Stimulated activated CD8-positive, alpha-beta memory T cell treated with anti-CD3 and anti-CD28 coated beads, Interleukin-4, amount 100 ng/mL, for 4 hours (primary cell): ENCODE data around the gene ZNF346.
"Not testable (repeated sequence)": the region's sequence is repeated elsewhere in the genome, so short reads cannot be mapped to it uniquely, and the experiment has no call there.

Experiments
- DNase-seq, 2 donors: peaks; one replicate each; pipeline ENCODE4 v3.0.0-alpha.2; 2020; ENCODE audit warnings: low read depth in 2 of 2, low spot score in 1 of 2

ZNF346 gene

DNA sequence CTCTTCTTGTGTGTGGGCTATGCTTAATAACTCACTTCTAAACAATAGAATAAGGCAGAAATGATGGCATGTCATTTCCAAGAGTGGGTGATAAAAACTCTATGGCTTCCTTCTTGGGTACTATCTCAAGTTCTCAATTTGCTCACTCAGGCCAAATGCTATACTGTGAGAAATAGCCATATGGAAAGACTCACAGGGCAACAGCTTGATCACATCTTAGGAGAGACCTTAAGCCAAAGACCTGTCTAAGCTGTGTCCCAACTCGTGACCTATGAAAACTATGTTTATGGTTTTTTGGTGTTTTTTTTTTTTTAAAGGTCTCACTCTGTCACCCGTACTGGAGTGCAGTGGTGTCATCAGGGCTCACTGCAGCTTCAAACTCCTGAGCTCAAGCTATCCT, 13.8 kb upstream of the ZNF346 start:
- DNase-seq = no peak

DNA sequence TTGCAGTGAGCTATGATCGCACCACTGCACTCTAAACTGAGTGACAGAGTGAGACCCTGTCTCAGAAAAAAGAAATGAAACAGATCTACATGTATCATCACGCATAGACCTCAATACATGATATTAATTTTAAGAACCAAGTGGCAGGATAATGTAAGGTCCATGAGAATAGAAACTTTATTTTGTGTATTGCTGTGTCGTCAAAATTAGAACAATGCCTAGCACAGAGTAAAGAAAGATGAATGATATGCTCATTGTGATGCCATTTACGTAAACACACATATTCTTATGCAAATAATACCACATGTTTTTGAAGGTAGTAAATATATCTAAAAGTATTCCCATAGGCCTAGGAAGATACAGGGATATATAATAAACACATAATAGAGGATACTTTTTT, 12.3 kb upstream of the ZNF346 start:
- no peak for DNase-seq

DNA sequence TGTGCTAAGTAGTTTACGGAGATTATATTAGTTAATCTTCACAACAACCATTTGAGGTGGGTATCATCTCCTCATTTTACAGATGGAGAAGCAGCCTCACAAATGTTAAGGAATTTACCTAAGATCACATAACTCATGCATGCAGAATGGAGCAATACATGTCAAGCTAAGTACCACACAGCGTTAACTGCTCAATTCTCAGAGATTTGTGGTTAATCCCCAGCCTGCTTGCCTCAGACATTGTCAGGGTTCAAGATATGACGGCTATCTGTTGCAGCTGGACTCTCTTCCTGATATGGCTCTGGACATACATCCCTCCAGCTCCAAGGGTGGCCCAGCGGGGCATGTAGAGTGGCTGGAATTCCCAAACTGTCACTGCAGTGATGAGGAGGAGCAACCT, 7.3 kb upstream of the ZNF346 start:
- no peak for DNase-seq

DNA sequence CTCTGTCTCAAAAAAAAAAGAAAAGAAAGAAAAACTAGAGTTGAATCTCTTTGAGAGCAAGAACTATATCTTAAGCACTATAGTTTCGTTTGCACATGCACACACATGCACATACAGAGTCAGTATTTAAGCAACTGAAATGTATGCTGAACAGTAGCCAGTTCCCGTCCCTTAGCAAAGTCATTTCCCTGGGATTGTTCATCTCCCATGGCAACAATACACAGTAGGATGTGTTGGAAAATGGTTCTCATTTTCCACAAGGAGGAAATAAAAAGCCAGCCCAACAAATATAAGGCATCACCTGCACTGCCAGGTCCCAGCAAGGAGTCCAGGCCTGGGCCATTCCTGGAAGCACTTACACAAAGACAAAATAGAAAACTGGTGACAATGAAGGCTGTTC, 4.2 kb upstream of the ZNF346 start:
- no peak for DNase-seq

DNA sequence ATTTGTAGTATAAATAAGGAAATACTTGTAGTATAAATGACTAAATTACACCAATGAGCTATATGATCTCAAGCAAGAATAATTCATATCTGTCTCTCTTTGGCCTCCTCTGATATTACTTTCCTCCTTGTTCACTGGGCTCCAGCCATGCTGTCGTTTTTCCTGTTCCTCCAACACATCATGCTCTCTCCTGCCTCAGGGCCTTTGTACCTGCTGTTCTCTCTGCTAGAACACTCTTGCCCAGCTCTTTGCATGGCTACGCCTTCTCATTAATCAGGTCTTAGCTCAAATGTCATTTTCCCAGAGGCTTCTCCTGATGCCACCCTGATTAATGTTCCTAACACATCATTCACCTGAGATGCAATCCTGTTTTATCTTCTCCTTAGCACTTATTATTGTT, 2.5 kb upstream of the ZNF346 start:
- no peak for DNase-seq

DNA sequence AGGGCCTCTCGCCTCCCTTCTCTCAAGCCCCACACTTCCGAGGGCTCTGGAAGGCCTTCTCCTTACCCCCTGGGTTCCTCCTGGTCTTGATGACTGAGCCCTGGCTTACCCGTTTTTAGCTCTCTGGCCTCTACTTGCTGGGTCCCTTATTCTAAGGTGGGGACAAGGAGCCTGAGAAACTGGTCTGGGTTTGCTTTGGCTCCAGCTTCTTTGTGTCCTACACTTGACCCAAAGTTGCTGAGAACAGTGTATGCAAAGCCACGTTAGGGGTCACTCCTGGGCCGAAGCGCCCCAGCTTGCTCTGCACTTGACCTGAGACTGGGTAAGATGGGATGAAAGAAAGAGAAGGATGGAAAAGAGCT, 788 bp downstream of the ZNF346 start:
- no peak for DNase-seq

DNA sequence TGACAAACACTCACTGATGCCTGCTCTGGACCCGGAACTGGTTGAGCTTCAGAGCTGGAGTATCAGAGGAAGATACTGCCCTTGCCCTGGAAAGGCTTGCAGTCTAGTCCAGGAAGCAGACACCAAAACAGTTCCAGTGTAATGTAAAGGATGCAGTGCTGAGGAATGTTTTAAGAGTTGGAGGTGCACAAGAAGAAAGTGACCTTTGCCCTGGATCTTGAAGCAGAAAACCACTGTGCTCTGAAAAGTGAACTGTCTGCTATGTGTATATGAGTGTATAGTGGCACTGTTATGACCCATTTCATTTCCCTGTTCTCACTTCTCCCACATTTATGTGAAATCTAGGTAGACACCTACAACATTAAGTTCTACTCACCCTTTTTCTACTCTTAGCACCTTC, 2.1 kb downstream of the ZNF346 start:
- DNase-seq = no peak

DNA sequence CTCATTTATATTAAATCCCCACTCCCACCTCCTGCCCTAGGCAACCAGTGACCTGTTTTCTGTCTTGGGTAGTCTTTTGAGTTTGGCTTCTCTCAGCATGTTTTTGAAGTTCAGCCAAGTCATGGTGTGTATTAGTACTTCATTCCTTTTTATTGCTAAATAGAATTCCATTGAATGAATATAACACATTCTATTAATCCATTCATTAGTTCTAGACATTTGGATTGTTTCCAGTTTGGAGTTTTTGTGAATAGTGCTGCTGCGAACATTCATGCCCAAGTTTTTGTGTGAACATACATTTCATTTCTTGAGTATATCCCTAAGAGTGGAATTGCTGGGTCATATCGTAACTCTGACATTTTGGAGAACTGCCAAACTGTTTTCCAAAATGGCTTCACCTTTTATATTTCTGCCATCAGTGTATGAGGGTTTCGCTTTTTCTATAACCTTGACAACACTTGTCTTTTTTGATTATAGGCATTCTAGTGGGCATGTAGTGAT, 2.7 kb downstream of the ZNF346 start:
- no peak for DNase-seq

DNA sequence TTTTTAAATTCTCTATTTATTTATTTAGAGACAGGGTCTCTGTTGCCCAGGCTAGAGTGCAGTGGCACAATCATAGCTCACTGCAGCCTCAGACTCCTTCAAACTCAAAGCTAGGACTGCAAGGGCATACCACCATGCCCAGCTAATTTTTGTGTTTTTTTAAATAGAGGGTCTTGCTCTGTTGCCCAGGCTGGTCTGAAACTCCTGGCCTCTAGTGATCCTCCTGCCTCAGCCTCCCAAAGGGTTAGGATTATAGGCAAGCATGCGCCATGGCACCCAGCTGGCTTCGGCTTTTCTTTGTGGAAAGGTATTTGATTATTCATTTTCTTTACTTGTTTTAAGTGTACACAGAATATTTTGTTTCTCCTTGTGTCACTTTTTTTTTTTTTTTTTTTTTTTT, 5.2 kb downstream of the ZNF346 start:
- DNase-seq = no peak

DNA sequence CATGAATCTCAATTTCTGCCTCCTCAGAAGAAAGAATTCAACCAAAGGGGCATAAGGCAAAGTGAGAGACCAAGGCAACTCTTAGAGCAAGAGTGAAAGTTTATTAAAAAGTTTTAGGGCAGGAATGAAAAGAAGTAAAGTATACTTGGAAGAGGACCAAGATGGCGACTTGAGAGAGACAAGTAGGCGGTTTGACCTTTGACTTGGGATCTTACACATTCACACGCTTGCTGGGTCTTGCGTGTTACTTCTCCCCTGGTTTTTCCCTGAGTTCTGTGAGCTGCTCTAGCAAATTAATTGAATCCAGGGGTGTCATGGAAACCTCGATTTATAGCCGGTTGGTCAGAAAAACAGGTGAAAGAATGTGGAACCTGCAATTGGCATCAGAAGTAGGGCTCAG, 7.0 kb downstream of the ZNF346 start:
- DNase-seq = no peak

DNA sequence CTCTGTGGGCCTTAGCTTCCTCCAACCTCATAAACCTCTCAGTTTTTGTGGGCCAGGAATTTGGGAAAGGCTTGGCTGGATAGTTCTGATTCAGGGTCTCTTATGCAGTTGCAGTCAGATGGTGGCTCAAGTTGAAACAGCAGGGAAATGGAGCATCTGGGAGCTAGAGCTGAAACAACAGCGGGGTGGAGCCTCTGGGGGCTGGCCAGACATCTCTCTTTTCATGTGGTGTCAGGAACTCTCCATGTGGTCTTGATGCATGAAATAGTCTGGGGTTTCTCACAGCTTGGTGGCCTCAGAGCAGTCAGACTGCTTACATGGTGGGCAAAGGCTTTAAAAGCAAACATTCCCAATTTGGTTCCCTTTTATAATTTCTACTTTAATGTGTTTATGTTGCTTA, 13.5 kb downstream of the ZNF346 start:
- DNase-seq = no peak

DNA sequence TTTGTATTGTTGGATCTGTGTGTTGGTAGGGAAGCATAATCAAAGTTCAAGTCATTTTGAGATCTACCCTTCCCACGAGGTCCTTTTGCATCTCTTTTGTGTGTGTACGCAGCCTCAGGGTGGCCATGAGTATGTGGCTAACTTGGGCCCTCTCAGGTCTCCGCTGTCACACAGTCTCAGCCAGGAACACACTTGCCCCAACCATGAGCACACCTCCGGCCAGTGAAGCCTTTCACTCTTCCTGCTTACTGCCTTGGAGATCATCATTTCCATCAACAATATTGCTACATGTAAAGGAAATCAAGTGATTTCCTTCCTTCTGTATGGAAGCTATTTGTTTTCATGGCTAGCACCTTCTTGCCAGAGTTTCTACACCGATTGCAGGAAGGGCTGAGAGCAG, 13.9 kb downstream of the ZNF346 start:
- DNase-seq = no peak

DNA sequence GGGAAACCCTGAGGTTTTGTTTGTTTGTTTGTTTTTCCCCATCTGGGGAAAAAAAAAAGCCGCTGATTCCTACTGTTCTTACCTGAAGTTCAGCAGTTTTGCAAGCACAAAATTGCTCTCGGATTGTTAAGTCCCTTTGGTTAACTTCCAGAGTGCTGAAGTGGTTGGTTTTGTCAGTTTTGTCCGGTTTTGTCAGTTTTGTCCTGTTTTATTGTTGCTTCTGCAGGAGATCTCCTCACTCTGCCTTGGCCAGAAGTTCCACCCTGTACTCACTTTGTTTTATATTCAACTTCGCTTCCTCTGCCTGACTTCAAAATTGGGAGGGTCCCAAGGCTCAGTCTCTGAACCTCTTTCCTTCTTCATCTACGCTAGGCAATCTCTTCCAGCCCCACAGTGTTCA, 14.4 kb downstream of the ZNF346 start:
- no peak for DNase-seq

DNA sequence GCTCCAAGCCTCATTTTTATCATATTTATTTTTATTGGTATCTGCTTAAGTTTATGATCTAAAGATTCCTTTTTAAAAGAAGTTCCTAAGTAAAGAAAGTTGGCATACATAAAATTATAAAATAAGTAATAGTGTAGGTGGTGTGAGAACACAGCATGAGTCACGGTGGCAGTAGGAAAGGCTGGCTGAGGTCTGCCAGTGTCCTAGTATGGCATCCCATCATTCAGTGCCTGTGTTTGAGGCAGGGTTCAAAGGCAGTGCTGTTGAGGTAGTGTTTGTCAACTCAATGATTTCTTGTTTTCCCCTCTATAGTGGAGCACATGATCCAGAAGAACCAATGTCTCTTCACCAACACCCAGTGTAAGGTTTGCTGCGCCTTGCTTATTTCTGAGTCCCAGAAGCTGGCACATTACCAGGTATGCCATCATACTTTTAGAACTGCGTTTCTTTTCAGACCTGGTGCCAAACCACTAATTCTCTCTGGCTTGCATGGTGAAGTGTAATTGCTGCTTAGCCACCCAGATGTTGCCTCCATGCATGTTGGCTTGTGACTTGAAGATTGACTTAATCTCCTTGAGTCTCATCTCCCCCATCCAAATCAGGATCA, 18.4 kb downstream of the ZNF346 start:
- DNase-seq = no peak

DNA sequence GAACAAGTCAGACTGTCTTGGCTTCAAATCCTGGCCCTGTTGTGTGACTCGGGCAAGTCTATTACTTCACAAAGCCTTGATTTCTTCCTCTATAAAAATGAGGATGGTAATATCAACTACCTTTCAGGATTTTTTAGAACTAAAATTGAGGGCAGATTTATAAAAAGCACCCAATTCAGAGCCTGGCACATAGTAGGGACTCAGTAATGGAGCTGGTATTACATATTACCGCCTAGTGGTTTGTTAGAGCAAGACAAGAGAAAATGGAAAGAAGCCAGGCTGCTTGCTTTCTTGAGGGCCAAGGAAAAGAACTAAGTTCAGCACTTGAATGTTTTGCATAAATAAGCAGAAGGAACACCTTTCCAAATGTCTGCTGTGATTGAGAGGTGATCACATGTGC, 19.4 kb downstream of the ZNF346 start:
- DNase-seq = no peak

DNA sequence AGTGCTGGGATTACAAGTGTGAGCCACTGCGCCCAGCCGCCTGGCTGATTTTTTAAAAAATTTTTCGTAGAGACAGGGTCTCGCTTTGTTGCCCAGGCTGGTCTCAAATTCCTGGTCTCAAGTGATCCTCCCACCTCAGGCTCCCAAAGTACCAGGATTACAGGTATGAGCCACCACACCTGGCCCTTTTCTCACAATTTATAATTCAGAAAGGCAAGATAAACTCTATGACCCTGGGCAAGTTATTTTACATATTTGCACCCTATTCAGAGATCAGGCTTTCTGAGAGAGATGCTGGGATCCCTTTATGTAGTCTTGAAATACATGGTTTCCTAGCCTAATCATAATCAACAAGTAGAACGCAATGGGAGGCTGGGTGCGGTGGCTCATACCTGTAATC, 20.6 kb downstream of the ZNF346 start:
- DNase-seq = no peak

DNA sequence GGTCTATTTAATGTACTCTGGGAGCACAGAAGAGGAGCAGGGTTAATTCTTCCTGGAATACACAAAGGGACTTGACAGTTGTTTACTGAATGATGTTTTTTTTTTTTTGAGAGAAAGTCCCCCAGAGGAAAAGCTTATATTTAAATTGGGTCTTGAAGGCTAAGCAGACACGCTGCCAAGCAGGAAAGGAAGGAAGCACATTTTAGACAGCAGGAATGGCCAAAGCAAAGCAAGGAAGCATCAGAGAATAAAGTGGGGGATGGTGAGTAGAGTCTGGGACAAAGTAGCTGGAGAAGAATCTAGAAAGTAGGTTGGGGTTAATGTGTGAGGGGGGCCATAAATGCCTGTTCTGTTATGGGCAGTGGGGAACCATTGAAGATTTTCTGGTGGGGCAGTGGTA, 21.5 kb downstream of the ZNF346 start:
- no peak for DNase-seq

DNA sequence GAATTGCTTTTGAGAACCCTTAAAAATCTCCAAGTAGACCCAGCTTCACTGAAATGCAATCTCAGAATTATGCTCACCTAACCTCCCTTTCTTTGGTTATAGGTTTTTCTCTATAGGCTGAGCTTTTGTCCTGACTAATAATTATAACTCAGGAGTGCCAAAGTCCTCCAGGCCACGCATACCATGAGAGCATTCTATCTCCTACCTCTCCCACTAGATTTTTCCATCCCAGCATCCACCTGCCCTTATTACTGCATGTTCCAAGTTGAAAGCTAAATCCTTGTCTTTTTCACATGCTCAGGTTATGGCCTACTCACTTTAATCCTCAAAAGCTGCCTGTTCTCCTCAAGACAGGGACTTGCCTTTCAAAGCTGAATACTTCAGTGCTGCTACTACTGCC, 22.1 kb downstream of the ZNF346 start:
- DNase-seq = no peak

DNA sequence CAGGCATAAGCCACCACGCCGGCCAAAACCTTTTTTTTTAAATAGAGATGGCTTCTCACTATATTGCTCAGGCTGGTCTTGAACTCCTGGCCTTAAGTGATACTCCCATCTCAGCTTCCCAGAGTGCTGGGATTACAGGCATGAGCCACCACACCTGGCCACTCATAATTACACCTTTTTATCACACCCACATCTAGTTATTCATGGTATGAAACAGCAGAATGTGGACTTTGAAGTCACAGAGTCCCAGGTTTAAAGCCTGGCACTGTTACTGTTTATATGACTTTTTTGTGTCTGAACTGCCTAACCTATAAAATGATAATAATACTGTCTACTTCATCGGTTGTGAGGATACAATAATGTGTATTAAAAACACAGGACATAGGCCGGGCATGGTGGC, 23.1 kb downstream of the ZNF346 start:
- DNase-seq = no peak

DNA sequence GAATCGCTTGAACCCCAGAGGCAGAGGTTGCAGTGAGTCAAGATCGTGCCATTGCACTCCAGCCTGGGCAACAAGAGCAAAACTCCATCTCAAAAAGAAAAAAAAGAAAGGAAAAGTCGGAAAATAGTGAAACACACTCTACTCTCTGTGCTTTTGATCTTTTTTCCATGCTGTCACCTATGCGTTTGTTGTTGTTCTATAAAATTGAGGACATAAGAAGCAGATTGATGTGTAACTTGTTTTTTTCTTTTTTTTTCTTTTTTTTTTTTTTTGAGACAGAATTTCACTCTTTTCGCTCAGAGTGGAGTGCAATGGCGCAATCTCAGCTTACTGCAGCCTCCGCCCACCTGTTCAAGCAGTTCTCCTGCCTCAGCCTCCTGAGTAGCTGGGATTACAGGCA, 26.0 kb downstream of the ZNF346 start:
- DNase-seq = not testable (repeated sequence)

DNA sequence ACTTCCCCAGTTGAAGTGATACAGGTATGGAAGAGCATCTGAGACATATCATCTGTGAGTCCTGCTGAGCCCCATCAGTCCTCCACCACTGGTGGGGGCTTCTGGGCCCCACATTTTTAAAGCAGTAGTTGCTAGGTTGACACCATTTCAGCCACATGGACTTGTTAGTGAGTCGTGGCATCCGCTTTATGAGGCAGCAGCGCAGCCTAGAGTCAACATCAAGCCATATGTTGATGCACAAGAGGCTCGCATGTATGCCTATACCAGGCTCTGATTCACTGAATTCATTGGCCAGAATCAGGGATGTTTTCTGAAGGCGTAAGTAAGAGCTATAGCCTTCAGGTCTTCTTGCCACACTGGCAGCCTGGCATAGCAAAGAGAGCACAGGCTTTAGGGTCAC, 26.8 kb downstream of the ZNF346 start:
- no peak for DNase-seq

DNA sequence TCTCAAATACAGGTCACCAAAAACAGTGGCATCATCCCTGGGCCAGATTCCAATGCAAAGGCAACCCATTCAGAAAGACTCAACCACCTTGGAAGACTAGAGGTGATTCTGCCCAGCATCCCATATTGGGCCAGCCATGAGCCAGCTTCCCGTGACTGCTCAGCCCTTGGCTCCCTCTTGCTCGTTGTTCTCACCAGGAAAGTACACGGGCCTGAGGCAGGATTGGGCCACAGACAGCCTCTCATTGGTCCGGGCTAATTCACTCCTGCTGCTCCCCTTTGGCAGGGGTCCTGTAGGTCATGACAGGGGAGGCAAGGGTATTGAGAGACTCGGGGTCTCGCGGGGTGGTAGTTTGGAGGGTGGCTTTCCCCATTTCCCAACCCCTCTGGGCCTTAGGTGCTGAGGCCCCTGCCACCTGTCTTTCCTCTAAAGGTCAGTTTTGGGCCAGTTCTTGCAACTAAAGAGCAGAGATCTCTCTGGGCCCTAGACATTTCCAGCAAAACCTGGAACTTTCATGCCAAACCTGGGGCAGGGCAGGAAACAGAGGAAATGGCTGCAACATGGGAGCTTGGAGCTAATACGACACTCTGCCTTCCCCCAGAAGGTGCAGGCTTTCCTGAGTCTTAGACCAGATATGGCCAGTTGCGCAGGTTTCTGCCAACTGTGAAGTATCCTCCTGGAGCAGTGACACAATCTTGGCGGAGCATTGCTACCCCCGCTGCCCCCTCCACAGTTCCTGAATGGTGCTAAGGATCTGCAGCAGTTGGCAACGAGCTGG, 42.2 kb downstream of the ZNF346 start:
- no peak for DNase-seq

DNA sequence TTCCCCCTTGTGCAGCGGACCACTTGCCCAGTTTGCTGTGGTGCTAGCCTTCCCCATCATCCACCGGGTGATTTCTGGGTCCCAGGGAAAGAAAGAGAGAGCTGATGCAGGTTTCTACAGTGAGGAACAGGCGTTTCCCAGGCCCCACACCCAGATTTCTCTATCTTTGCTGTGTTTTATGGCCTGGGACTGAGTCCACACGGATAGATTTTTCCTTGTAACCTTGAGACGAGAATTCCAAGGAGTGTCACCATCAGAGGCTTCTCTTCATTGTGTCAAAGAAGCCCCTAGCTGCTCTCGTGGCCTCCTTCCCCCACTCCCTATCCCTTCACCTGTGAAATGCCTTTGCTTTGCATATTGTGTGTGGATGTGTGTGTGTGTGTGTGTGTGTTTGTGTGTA, 43.0 kb downstream of the ZNF346 start:
- no peak for DNase-seq
